Measurements from ENCODE around the gene IGFN1.
A peak's percentile ranks its signal among the peaks of the same experiment; 100 is the strongest.

Gene IGFN1

GRCh38 chr1:201190624-201191051 lies at the start of gene IGFN1:
Gene IGFN1, plus strand, starts transcription at chr1:201190824. Its CDS starts 2,470 bp downstream, at chr1:201193294.
- H3K4me3 ChIP-seq (ENCODE audit: low read depth, low read length): peak within 1 kb of the TSS; percentile 1; the same call in 1 of the 2 replicates
- H3K9me3 ChIP-seq (ENCODE audit: severe bottlenecking): no peaks in the 10 kb centered on the region
- peak; percentile 91 for DNase-seq
- no peaks in the 10 kb centered on the region for H3K36me3 ChIP-seq
- TF ChIP-seq, protein P1, sequence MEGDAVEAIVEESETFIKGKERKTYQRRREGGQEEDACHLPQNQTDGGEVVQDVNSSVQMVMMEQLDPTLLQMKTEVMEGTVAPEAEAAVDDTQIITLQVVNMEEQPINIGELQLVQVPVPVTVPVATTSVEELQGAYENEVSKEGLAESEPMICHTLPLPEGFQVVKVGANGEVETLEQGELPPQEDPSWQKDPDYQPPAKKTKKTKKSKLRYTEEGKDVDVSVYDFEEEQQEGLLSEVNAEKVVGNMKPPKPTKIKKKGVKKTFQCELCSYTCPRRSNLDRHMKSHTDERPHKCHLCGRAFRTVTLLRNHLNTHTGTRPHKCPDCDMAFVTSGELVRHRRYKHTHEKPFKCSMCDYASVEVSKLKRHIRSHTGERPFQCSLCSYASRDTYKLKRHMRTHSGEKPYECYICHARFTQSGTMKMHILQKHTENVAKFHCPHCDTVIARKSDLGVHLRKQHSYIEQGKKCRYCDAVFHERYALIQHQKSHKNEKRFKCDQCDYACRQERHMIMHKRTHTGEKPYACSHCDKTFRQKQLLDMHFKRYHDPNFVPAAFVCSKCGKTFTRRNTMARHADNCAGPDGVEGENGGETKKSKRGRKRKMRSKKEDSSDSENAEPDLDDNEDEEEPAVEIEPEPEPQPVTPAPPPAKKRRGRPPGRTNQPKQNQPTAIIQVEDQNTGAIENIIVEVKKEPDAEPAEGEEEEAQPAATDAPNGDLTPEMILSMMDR (IDR thresholded peaks at IDR 0.05; ENCODE audit: low read depth, low read length): no peak
- H3K27ac ChIP-seq: peak within 1 kb of the TSS; percentile 68
- no peaks in the 10 kb centered on the region for H3K27me3 ChIP-seq (ENCODE audit: insufficient read depth, low read depth, severe bottlenecking)

- Histone ChIP-seq H3K36me3 (peaks cover 92% of the 10 kb centered on the region), H3K9me3 (ENCODE audit: severe bottlenecking) (no peaks in the 10 kb centered on the region), H3K27me3 (ENCODE audit: insufficient read depth, low read depth, severe bottlenecking) (no peaks in the 10 kb centered on the region), H3K4me3 (ENCODE audit: low read depth, low read length) (no peak overlapping the region), H3K27ac (peak overlapping the region; percentile 40)
- TF ChIP-seq, protein P1 (IDR thresholded peaks at IDR 0.05; ENCODE audit: low read depth, low read length): no peak
- no peak for DNase-seq
Measured at GRCh38 chr1:201140941-201141260, 49.7 kb upstream of the IGFN1 start.

DNA sequence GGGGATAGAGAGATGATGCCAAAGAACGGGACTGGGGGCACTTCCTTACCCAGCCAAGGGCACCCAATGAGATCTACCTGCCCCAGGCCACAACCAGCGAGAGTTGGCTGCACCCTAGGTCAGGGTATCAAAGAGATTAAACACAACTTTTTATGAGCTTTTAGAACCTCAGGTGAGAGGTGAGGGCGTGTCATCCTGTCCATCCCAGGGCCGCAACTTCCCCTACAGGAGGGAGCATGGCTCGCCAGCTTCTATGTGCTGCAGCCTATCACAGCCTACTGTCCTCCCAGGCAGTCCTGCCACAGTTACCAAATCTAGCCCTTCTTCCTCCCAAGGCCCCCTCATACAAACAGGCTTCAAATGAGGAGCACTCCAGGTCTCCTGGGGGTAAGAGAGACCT lies 49.2 kb upstream of the IGFN1 start:
- H3K27ac ChIP-seq: peak overlapping the region; percentile 40
- no peaks in the 10 kb centered on the region for H3K9me3 ChIP-seq (ENCODE audit: severe bottlenecking)
- TF ChIP-seq, protein P1 (IDR thresholded peaks at IDR 0.05; ENCODE audit: low read depth, low read length): no peak
- no peak for DNase-seq
- no peaks in the 10 kb centered on the region for H3K27me3 ChIP-seq (ENCODE audit: insufficient read depth, low read depth, severe bottlenecking)
- H3K36me3 ChIP-seq: peaks cover 93% of the 10 kb centered on the region
- no peak overlapping the region for H3K4me3 ChIP-seq (ENCODE audit: low read depth, low read length)

DNA sequence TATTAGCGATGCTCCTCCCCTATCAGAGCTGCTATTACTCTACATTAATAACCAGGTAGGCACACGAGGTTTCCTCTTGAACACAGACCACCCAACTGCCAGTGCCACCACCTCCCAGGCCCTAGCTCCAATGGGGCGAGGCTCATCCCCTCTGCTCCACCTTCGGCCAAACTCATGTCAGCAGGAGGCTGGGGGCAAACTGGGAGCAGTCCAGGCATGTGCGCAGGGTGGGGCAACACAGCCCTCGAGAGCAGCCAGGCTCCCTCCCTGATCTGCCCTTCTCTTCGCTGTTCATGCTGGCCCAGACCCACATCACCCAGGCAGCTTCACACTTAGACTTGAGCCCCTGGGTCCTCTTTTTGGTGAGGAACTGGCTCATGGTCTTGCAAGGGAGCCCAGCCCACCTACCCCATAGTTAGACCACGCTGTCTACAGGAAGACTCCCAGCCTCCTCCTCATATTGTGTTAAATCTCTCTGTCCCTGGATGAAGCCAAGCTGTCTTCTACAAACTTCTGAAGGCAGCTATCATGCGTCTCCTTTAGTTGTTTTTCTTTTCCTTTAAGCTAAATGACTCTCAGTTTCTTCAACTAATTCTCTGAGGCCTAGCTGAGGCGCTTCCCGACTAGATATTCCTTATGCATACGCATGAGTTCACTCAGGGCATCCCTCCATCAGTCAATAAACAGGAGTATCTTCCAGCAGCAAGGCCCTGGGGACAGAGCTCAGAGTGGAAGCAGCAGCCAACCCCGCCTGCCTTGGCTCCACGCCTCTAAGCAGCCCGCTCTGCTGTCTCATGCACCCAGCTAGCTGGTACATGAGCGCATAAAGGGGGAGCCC lies 48.4 kb upstream of the IGFN1 start:
- H3K27ac ChIP-seq: no peak overlapping the region
- TF ChIP-seq, protein P1 (IDR thresholded peaks at IDR 0.05; ENCODE audit: low read depth, low read length): no peak
- H3K9me3 ChIP-seq (ENCODE audit: severe bottlenecking): no peaks in the 10 kb centered on the region
- DNase-seq: no peak
- no peaks in the 10 kb centered on the region for H3K27me3 ChIP-seq (ENCODE audit: insufficient read depth, low read depth, severe bottlenecking)
- H3K36me3 ChIP-seq: peaks cover 99% of the 10 kb centered on the region
- H3K4me3 ChIP-seq (ENCODE audit: low read depth, low read length): no peak overlapping the region

GRCh38 chr1:201142849-201143725 lies 47.5 kb upstream of the IGFN1 start:
- H3K9me3 ChIP-seq (ENCODE audit: severe bottlenecking): no peaks in the 10 kb centered on the region
- no peak overlapping the region for H3K4me3 ChIP-seq (ENCODE audit: low read depth, low read length)
- no peak overlapping the region for H3K27ac ChIP-seq
- H3K27me3 ChIP-seq (ENCODE audit: insufficient read depth, low read depth, severe bottlenecking): no peaks in the 10 kb centered on the region
- DNase-seq: peak; percentile 31
- H3K36me3 ChIP-seq: peaks cover 99% of the 10 kb centered on the region
- TF ChIP-seq, protein P1 (IDR thresholded peaks at IDR 0.05; ENCODE audit: low read depth, low read length): no peak

Measured in WERI-Rb-1 (cell line).